Activated naive CD4-positive, alpha-beta T cell treated with anti-CD3 and anti-CD28 coated beads, Interleukin-2, amount 10 ng/mL, durations not matched to agents 7 days and 5 days (primary cell): ENCODE results near the gene ARL16.

ENCODE experiments used
- CTCF ChIA-PET: fragments of 350-600 bp; sonication (Branson Sonifier 250); formaldehyde crosslinking; loops from one replicate; lab custom pipeline; 2021; ENCODE audit warnings: antibody characterized with exemption; lab: Charles Lee
- DNase-seq: peaks from one replicate; pipeline ENCODE4 v3.0.0-alpha.2; 2020
- H3K27ac Mint-ChIP-seq: one replicate; pipeline ENCODE4 v1.8.0; 2021; ENCODE audit warnings: mild to moderate bottlenecking, moderate library complexity, mixed read lengths
- H3K27me3 Mint-ChIP-seq: one replicate; pipeline ENCODE4 v1.8.0; 2021; ENCODE audit warnings: mild to moderate bottlenecking, mixed read lengths
- H3K36me3 Mint-ChIP-seq: one replicate; pipeline ENCODE4 v1.8.0; 2021; ENCODE audit warnings: mixed read lengths
- H3K4me1 Mint-ChIP-seq: one replicate; pipeline ENCODE4 v1.8.0; 2021; ENCODE audit warnings: mixed read lengths
- H3K4me3 Mint-ChIP-seq: one replicate; pipeline ENCODE4 v1.8.0; 2021; ENCODE audit warnings: mild to moderate bottlenecking, moderate library complexity, mixed read lengths
- H3K9me3 Mint-ChIP-seq: one replicate; pipeline ENCODE4 v1.8.0; 2021; ENCODE audit warnings: mixed read lengths

The ARL16 gene

GRCh38 chr17:81660441-81660840 is 23.2 kb downstream of the ARL16 start:
- H3K27ac Mint-ChIP-seq, result no peak overlapping the region
- no peaks in the 10 kb centered on the region for H3K27me3 Mint-ChIP-seq
- H3K36me3 Mint-ChIP-seq, result peaks cover 8% of the 10 kb centered on the region
- CTCF ChIA-PET, result interaction anchor here (1.4 kb wide), 1 partner anchor 60 kb away, joined by 4 read pairs; no protein-coding TSS in a partner anchor
- H3K4me3 Mint-ChIP-seq, result no peak overlapping the region
- H3K9me3 Mint-ChIP-seq, result no peaks in the 10 kb centered on the region
- H3K4me1 Mint-ChIP-seq, result peaks cover 42% of the 10 kb centered on the region
- no peak for DNase-seq

- Mint-ChIP-seq H3K27ac (no peak overlapping the region), H3K9me3 (no peaks in the 10 kb centered on the region), H3K4me3 (no peak overlapping the region), H3K4me1 (peaks cover 37% of the 10 kb centered on the region), H3K27me3 (no peaks in the 10 kb centered on the region), H3K36me3 (no peaks in the 10 kb centered on the region)
- CTCF ChIA-PET, result no interaction called here
- no peak for DNase-seq
These were observed 24.6 kb downstream of the ARL16 start for GRCh38 chr17:81659038-81659437.

GRCh38 chr17:81656835-81657234 is 26.8 kb downstream of the ARL16 start:
- peaks cover 2% of the 10 kb centered on the region for H3K36me3 Mint-ChIP-seq
- CTCF ChIA-PET, result no interaction called here
- no peak for DNase-seq
- H3K4me3 Mint-ChIP-seq, result no peak overlapping the region
- H3K27ac Mint-ChIP-seq, result peak overlapping the region; percentile 67
- H3K4me1 Mint-ChIP-seq, result peaks cover 35% of the 10 kb centered on the region
- H3K9me3 Mint-ChIP-seq, result no peaks in the 10 kb centered on the region
- peaks cover 7% of the 10 kb centered on the region for H3K27me3 Mint-ChIP-seq

- H3K4me1 Mint-ChIP-seq, result peaks cover 36% of the 10 kb centered on the region
- CTCF ChIA-PET, result interaction anchor here (1.1 kb wide), 1 partner anchor 9 kb away, joined by 3 read pairs; no protein-coding TSS in a partner anchor
These were observed 27.4 kb downstream of the ARL16 start, which contains the start of gene PDE6G for GRCh38 chr17:81656118-81656743. PDE6G (minus strand) TSS chr17:81656542; CDS start chr17:81653305, 3,237 bp downstream.

GRCh38 chr17:81655378-81656117 is 28.0 kb downstream of the ARL16 start:
- CTCF ChIA-PET, result interaction anchor here (1.1 kb wide), 1 partner anchor 10 kb away, joined by 3 read pairs; no protein-coding TSS in a partner anchor
- peaks cover 34% of the 10 kb centered on the region for H3K4me1 Mint-ChIP-seq
- H3K36me3 Mint-ChIP-seq, result peaks cover 2% of the 10 kb centered on the region
- no peak overlapping the region for H3K4me3 Mint-ChIP-seq
- DNase-seq, result no peak
- H3K27ac Mint-ChIP-seq, result no peak overlapping the region
- H3K27me3 Mint-ChIP-seq, result peaks cover 17% of the 10 kb centered on the region
- no peaks in the 10 kb centered on the region for H3K9me3 Mint-ChIP-seq

More at GRCh38 chr17:81656118-81656743, 27.4 kb downstream of the ARL16 start, which contains the start of gene PDE6G:
- DNase-seq, result no peak
- Mint-ChIP-seq H3K27me3 (peaks cover 13% of the 10 kb centered on the region), H3K9me3 (no peaks in the 10 kb centered on the region), H3K36me3 (peaks cover 2% of the 10 kb centered on the region), H3K27ac (peak within 1 kb of the TSS; percentile 67), H3K4me3 (no peak within 1 kb of the TSS)

GRCh38 chr17:81652906-81653771 is 30.5 kb downstream of the ARL16 start:
- H3K9me3 Mint-ChIP-seq, result peaks cover 6% of the 10 kb centered on the region
- H3K4me3 Mint-ChIP-seq, result peak overlapping the region; percentile 85
- H3K27me3 Mint-ChIP-seq, result peaks cover 39% of the 10 kb centered on the region
- peak; percentile 61 for DNase-seq
- peak overlapping the region; percentile 88 for H3K27ac Mint-ChIP-seq
- CTCF ChIA-PET, result no interaction called here
- H3K4me1 Mint-ChIP-seq, result peaks cover 34% of the 10 kb centered on the region
- H3K36me3 Mint-ChIP-seq, result peaks cover 4% of the 10 kb centered on the region

GRCh38 chr17:81651692-81652091 is 31.9 kb downstream of the ARL16 start:
- H3K4me3 Mint-ChIP-seq, result peak overlapping the region; percentile 45
- CTCF ChIA-PET, result no interaction called here

GRCh38 chr17:81650951-81651350 is 32.6 kb downstream of the ARL16 start:
- no peak for DNase-seq
- Mint-ChIP-seq H3K4me1 (peaks cover 23% of the 10 kb centered on the region), H3K4me3 (no peak overlapping the region), H3K9me3 (peaks cover 6% of the 10 kb centered on the region), H3K27me3 (peaks cover 60% of the 10 kb centered on the region), H3K27ac (no peak overlapping the region), H3K36me3 (peaks cover 4% of the 10 kb centered on the region)
- CTCF ChIA-PET, result interaction anchor here (0.5 kb wide), 1 partner anchor 90 kb away, joined by 3 read pairs; no protein-coding TSS in a partner anchor

More at GRCh38 chr17:81651692-81652091, 31.9 kb downstream of the ARL16 start:
- no peak overlapping the region for H3K27ac Mint-ChIP-seq
- peaks cover 53% of the 10 kb centered on the region for H3K27me3 Mint-ChIP-seq
- peaks cover 6% of the 10 kb centered on the region for H3K9me3 Mint-ChIP-seq
- DNase-seq, result no peak
- peaks cover 26% of the 10 kb centered on the region for H3K4me1 Mint-ChIP-seq
- H3K36me3 Mint-ChIP-seq, result peaks cover 4% of the 10 kb centered on the region

GRCh38 chr17:81648707-81649085 is 34.9 kb downstream of the ARL16 start:
- Mint-ChIP-seq H3K9me3 (peaks cover 6% of the 10 kb centered on the region), H3K27me3 (peaks cover 62% of the 10 kb centered on the region), H3K4me3 (no peak overlapping the region), H3K36me3 (peaks cover 4% of the 10 kb centered on the region), H3K4me1 (peaks cover 12% of the 10 kb centered on the region), H3K27ac (no peak overlapping the region)
- no peak for DNase-seq
- CTCF ChIA-PET, result interaction anchor here (0.7 kb wide), 1 partner anchor 1393 kb away, joined by 3 read pairs; no protein-coding TSS in a partner anchor

GRCh38 chr17:81648013-81648706 is 35.4 kb downstream of the ARL16 start:
- CTCF ChIA-PET, result no interaction called here
- H3K4me3 Mint-ChIP-seq, result no peak overlapping the region

GRCh38 chr17:81647640-81648012 is 36.0 kb downstream of the ARL16 start:
- no peak overlapping the region for H3K4me3 Mint-ChIP-seq
- H3K4me1 Mint-ChIP-seq, result peaks cover 5% of the 10 kb centered on the region
- DNase-seq, result no peak
- H3K27me3 Mint-ChIP-seq, result peaks cover 58% of the 10 kb centered on the region
- peaks cover 6% of the 10 kb centered on the region for H3K9me3 Mint-ChIP-seq
- H3K36me3 Mint-ChIP-seq, result peaks cover 2% of the 10 kb centered on the region
- no peak overlapping the region for H3K27ac Mint-ChIP-seq
- CTCF ChIA-PET, result no interaction called here

More at GRCh38 chr17:81648013-81648706, 35.4 kb downstream of the ARL16 start:
- peaks cover 2% of the 10 kb centered on the region for H3K36me3 Mint-ChIP-seq
- DNase-seq, result no peak
- peaks cover 58% of the 10 kb centered on the region for H3K27me3 Mint-ChIP-seq
- H3K27ac Mint-ChIP-seq, result no peak overlapping the region
- H3K4me1 Mint-ChIP-seq, result peaks cover 7% of the 10 kb centered on the region
- H3K9me3 Mint-ChIP-seq, result peaks cover 6% of the 10 kb centered on the region

- Mint-ChIP-seq H3K27ac (no peak overlapping the region), H3K9me3 (peaks cover 6% of the 10 kb centered on the region), H3K4me1 (peaks cover 5% of the 10 kb centered on the region), H3K4me3 (no peak overlapping the region), H3K27me3 (peaks cover 58% of the 10 kb centered on the region), H3K36me3 (peaks cover 2% of the 10 kb centered on the region)
- DNase-seq, result no peak
- CTCF ChIA-PET, result interaction anchor here (0.6 kb wide), 1 partner anchor 18 kb away, joined by 3 read pairs; no protein-coding TSS in a partner anchor
These were observed 36.6 kb downstream of the ARL16 start for GRCh38 chr17:81646869-81647600.
